ENCODE results near the gene CHD8.

- peak; percentile 25; the same call in 1 of the 2 replicates for TF ChIP-seq CTCF (IDR thresholded peaks at IDR 0.05)
- no peak for TF ChIP-seq POLR2AphosphoS5 (IDR thresholded peaks at IDR 0.05; ENCODE audit: low read depth, low read length)
Observed at GRCh38 chr14:21498540-21499526, 42.9 kb upstream of the CHD8 start.
